NCI-H1694 (cell line): Measurements from ENCODE around the gene TANK.
"Not testable (repeated sequence)": the region's sequence is repeated elsewhere in the genome, so short reads cannot be mapped to it uniquely, and the experiment has no call there.

Source experiments
- DNase-seq: peaks from one replicate; lab custom pipeline; 2025; lab: John Stamatoyannopoulos, UW

Gene TANK

GRCh38 chr2:161169335-161169734, 9.1 kb downstream of the TANK start:
- DNase-seq: no peak

GRCh38 chr2:161170377-161170776, 10.1 kb downstream of the TANK start:
- DNase-seq: no peak

- DNase-seq: no peak
These were observed 11.0 kb downstream of the TANK start for GRCh38 chr2:161170958-161171932.

GRCh38 chr2:161172901-161173540, 12.8 kb downstream of the TANK start:
- no peak for DNase-seq

- DNase-seq: no peak
These were observed 13.4 kb downstream of the TANK start for GRCh38 chr2:161173541-161174194.

- no peak for DNase-seq
These were observed 17.7 kb downstream of the TANK start for GRCh38 chr2:161177969-161178368.

- DNase-seq: no peak
These were observed 18.5 kb downstream of the TANK start for GRCh38 chr2:161178756-161179155.

GRCh38 chr2:161190050-161190449, 29.8 kb downstream of the TANK start:
- DNase-seq: no peak

GRCh38 chr2:161195602-161196001, 35.4 kb downstream of the TANK start:
- not testable (repeated sequence) for DNase-seq

GRCh38 chr2:161199912-161200701, 39.9 kb downstream of the TANK start:
- peak; percentile 33 for DNase-seq

- DNase-seq: no peak
These were observed 44.6 kb downstream of the TANK start for GRCh38 chr2:161204846-161205245.

- DNase-seq: no peak
These were observed 46.3 kb downstream of the TANK start for GRCh38 chr2:161206471-161207032.

GRCh38 chr2:161207941-161208340, 47.7 kb downstream of the TANK start:
- no peak for DNase-seq

- DNase-seq: no peak
These were observed 48.4 kb downstream of the TANK start for GRCh38 chr2:161208527-161209139.

GRCh38 chr2:161209902-161210301, 49.7 kb downstream of the TANK start:
- no peak for DNase-seq

- no peak for DNase-seq
These were observed 57.5 kb downstream of the TANK start for GRCh38 chr2:161217597-161218185.

GRCh38 chr2:161219211-161219610, 59.0 kb downstream of the TANK start:
- no peak for DNase-seq

GRCh38 chr2:161223139-161223732, 63.0 kb downstream of the TANK start:
- peak; percentile 30 for DNase-seq

- no peak for DNase-seq
These were observed 68.4 kb downstream of the TANK start for GRCh38 chr2:161228511-161229240.

- no peak for DNase-seq
These were observed 70.7 kb downstream of the TANK start for GRCh38 chr2:161230959-161231358.
